ENCODE data around the gene L2HGDH.

DNA sequence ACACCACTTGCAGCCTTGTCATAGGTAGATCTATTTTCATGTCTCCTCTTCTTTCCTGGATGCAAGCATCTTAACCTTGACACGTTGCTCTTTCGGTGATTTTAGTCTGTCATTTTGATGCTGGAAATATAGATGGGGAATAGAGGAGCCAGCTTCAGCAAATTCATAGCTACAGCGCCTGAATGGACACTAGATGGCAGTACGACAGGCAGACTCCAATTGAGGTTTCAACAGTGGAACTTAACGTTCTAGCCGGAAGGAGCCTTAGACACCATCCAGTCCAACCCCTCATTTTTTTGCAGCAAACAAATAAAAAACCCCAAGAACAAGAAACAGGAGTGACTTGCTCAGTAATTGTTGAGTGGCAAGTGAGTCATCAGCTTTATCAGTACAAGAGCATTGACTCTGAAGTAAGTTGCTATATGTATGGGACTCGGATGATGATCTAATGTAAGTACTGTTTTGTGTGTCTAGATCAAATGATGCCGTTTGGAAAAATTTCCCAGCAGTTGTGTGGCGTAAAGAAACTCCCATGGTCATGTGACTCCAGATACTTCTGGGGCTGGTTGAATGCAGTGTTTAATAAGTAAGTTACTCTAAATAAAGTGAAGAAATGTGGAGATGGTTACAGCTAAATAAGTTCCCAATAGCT lies 9.1 kb upstream of the L2HGDH start:
- TF ChIP-seq EZH2 (IDR thresholded peaks at IDR 0.05; ENCODE audit: borderline replicate concordance, low read depth, low read length, severe bottlenecking): no peak
- TF ChIP-seq, protein P1, sequence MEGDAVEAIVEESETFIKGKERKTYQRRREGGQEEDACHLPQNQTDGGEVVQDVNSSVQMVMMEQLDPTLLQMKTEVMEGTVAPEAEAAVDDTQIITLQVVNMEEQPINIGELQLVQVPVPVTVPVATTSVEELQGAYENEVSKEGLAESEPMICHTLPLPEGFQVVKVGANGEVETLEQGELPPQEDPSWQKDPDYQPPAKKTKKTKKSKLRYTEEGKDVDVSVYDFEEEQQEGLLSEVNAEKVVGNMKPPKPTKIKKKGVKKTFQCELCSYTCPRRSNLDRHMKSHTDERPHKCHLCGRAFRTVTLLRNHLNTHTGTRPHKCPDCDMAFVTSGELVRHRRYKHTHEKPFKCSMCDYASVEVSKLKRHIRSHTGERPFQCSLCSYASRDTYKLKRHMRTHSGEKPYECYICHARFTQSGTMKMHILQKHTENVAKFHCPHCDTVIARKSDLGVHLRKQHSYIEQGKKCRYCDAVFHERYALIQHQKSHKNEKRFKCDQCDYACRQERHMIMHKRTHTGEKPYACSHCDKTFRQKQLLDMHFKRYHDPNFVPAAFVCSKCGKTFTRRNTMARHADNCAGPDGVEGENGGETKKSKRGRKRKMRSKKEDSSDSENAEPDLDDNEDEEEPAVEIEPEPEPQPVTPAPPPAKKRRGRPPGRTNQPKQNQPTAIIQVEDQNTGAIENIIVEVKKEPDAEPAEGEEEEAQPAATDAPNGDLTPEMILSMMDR (IDR thresholded peaks at IDR 0.05; ENCODE audit: borderline replicate concordance, extremely low read depth, low read length, poor library complexity, severe bottlenecking): peak; percentile 98

Measured in DND-41 (cell line).